GM13976 (cell line): ENCODE results near the gene PCDH18.

ENCODE experiments used
- DNase-seq: peaks from one replicate; pipeline ENCODE4 v3.0.0; 2012; ENCODE audit warnings: low spot score
- CTCF ChIP-seq: IDR thresholded peaks from 2 replicates; pipeline ENCODE4 v1.5.1; 2012; ENCODE audit warnings: borderline replicate concordance, mild to moderate bottlenecking; ENCODE audit not compliant: insufficient read depth; ENCODE audit errors: extremely low read depth, missing control alignments, control extremely low read depth
- in situ Hi-C: fragments of 300-500 bp; cut with MboI; formaldehyde crosslinking; loops from one replicate; pipeline ENCODE4 v1.12.0; 2022; ENCODE audit warnings: low sequenced_read_pairs, mixed read lengths, inconsistent platforms; ENCODE audit not compliant: unreplicated experiment

PCDH18 gene

DNA sequence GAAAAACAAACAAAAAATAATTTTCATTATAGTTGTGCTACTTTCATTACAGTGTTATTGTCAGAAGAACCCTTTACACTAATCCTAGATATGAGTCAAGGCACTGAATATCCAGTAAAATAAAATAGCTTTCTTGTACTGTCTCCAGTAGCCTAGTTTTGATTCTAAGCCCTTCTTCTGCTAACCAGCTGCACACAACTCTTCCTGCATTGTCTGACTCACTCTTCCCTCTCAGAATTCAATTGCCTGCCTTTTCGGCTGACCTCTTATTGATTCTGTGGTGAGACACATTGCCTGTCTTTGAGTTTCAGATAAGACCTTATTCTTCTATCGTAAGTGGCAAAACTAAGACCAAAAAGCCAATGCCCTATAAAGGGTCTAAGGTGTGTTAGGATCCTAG lies 26.7 kb upstream of the PCDH18 start:
- no peak for TF ChIP-seq CTCF
- no peak for DNase-seq
- in situ Hi-C loops: no loop called here

DNA sequence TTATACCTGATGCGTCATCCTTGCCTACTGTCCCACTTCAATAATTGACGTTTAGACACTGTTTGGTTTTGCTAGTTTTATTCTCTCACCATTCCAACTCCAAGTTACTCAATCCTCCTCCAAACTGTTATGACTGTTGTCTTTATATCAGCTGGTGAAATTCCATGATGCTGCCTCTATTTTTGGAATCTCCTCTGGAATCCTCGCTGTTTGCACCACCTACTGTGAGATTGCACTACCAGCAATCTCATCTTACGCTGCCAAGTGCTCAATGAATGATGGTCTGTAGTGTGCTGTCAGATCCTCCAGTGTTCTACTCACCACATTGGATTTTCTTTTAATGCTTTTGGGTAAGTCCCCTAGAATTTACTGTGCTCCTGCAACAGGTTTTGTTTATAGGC lies 13.2 kb upstream of the PCDH18 start:
- in situ Hi-C loops: no loop called here
- TF ChIP-seq CTCF: no peak
- DNase-seq: no peak

DNA sequence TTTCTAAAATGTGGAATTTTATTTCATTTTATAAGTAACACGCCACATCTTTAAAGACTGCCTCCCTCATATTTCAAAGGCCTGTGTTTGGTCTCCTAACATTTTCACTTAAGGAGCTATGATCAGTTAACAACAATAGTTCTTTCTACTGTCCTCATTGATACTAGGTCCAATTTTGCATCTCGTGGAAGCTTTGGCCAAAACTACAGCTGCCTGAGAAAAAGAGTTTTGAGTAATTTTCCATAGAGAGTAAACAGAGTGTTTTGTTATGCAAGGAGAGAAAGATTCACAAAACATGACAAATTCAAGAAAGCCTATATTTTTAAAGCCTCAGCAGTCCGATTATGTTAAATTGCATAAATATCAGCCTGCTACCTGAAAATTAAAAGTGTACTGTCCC lies 11.4 kb upstream of the PCDH18 start:
- DNase-seq: no peak
- no peak for TF ChIP-seq CTCF
- in situ Hi-C loops: no loop called here

- in situ Hi-C loops: no loop called here
- no peak for TF ChIP-seq CTCF
- no peak for DNase-seq
Observed at GRCh38 chr4:137543198-137543597, 10.9 kb upstream of the PCDH18 start.

- no peak for TF ChIP-seq CTCF
- no peak for DNase-seq
- in situ Hi-C loops: no loop called here
Observed at GRCh38 chr4:137541876-137542646, 9.8 kb upstream of the PCDH18 start.

GRCh38 chr4:137541181-137541580 lies 8.9 kb upstream of the PCDH18 start:
- TF ChIP-seq CTCF: no peak
- DNase-seq: no peak
- in situ Hi-C loops: no loop called here
